GM12873 (cell line): Measurements from ENCODE around the gene LMTK3.

ENCODE experiments used
- TF ChIP-seq, protein P1 (sequence below): IDR thresholded peaks from 2 replicates; pipeline ENCODE4 v1.5.1; 2012; ENCODE audit warnings: low read depth, mild to moderate bottlenecking, moderate library complexity, low read length, control low read depth; ENCODE audit not compliant: insufficient read depth; ENCODE audit errors: missing control alignments

Gene LMTK3, protein sequence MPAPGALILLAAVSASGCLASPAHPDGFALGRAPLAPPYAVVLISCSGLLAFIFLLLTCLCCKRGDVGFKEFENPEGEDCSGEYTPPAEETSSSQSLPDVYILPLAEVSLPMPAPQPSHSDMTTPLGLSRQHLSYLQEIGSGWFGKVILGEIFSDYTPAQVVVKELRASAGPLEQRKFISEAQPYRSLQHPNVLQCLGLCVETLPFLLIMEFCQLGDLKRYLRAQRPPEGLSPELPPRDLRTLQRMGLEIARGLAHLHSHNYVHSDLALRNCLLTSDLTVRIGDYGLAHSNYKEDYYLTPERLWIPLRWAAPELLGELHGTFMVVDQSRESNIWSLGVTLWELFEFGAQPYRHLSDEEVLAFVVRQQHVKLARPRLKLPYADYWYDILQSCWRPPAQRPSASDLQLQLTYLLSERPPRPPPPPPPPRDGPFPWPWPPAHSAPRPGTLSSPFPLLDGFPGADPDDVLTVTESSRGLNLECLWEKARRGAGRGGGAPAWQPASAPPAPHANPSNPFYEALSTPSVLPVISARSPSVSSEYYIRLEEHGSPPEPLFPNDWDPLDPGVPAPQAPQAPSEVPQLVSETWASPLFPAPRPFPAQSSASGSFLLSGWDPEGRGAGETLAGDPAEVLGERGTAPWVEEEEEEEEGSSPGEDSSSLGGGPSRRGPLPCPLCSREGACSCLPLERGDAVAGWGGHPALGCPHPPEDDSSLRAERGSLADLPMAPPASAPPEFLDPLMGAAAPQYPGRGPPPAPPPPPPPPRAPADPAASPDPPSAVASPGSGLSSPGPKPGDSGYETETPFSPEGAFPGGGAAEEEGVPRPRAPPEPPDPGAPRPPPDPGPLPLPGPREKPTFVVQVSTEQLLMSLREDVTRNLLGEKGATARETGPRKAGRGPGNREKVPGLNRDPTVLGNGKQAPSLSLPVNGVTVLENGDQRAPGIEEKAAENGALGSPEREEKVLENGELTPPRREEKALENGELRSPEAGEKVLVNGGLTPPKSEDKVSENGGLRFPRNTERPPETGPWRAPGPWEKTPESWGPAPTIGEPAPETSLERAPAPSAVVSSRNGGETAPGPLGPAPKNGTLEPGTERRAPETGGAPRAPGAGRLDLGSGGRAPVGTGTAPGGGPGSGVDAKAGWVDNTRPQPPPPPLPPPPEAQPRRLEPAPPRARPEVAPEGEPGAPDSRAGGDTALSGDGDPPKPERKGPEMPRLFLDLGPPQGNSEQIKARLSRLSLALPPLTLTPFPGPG (N-terminal part only)

DNA sequence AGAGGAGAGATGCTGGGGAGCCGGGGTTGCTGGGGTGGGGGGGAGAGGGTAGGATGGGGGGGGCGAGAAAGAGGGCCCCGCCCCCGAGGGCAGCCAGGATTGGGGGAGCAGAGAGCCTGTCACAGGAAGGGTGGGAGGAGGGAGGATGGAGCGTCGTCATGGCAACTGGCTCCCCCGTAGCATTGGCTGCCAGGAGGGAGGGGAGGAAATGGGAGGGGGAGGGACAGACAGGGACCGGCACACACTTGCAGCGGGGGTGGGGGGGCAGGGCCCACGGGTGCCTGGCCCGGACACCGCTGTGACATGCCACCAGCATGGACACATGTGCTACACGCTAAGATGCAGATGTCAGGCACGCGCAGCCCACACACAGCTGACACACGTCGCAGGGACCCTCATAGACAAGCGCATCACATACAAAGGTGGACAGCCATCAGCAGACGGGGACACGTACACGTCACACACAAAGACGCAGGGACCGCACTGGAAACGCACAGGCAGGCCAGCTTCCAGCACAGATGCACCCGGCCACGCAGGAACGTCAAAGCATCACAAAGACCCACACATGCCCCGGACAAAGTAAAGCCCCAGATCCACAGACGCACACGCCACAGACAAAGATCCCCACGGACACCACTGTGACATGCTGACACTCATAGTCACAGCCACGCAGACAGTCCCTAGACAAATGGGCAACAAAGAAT, at the start of gene LMTK3:
Gene LMTK3 (minus strand): TSS at position 36 of the 704 bp plus-strand sequence. CDS start 259 bp downstream, outside the sequence.
- TF ChIP-seq, protein P1, sequence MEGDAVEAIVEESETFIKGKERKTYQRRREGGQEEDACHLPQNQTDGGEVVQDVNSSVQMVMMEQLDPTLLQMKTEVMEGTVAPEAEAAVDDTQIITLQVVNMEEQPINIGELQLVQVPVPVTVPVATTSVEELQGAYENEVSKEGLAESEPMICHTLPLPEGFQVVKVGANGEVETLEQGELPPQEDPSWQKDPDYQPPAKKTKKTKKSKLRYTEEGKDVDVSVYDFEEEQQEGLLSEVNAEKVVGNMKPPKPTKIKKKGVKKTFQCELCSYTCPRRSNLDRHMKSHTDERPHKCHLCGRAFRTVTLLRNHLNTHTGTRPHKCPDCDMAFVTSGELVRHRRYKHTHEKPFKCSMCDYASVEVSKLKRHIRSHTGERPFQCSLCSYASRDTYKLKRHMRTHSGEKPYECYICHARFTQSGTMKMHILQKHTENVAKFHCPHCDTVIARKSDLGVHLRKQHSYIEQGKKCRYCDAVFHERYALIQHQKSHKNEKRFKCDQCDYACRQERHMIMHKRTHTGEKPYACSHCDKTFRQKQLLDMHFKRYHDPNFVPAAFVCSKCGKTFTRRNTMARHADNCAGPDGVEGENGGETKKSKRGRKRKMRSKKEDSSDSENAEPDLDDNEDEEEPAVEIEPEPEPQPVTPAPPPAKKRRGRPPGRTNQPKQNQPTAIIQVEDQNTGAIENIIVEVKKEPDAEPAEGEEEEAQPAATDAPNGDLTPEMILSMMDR: no peak

DNA sequence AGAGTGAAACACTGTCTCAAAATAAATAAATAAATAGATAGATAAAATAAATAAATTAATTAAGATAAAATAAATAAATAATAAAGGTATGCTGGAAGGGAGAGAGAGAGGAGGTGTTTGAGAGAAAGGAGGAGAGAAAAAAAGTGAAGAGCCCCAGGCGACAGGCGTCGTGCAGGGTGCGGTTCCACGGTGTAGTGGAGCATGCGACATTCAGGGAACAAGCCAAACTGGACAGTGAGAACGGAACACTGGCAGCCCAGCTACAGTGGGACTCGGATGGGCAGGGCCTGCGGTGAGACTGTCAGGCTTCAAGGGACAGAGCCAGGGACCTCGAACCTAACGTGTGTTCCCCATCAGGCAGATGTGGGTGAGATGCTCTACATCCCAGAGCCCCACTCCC, 49.8 kb upstream of the LMTK3 start:
- TF ChIP-seq, protein P1: no peak

DNA sequence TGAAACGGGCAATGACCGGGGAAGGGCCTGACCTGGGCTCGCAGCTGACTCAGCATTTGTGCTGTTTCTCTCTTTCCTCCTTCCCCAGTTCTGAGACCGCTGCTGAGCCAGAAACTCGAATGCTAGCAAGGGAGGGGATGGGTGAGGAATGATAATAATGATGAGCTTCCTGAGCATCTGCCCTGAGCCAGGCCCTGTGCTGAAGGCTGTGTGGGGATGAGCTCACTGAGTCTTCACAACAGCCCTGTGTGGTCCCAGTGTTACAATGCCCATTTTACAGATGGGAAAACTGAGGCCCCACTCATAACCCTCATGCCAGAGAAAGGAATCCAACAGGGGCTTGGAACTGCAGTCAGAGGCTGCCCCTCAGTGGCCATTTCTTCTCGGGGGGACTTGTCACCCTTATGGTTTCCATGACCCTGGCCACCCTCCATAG, 48.5 kb upstream of the LMTK3 start:
- TF ChIP-seq, protein P1: no peak

DNA sequence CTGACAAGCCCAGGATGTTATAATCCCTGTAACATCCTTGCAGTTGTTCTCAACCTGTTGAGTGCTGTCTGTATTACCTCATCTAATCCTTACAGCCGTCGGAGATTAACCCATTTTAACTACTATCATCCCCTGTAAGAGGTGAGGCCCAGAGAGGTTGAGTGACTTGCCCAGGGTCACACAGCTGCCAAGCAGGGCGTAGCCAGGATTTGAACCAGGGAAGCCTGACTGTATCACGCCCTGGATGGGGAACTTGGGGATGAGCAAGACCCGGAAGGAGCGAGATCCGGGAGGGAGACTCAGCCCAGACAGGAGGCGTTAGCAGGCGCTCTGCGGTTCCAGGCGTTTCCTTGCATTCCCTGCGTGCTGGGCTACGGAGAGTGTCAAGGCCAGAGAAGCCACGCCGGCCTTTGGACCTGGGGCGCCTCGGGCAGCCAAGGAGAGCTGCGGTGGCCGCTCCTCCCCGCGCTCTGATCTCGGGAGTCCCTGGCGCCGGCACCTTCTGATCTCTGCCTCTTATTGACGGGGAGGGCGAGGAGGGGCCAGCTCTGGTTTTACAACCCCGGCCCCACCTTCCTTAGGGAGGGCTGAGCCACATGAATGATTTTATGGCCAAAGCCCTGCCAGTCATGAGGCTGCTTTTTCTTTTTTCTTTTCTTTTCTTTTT, 46.5 kb upstream of the LMTK3 start:
- TF ChIP-seq, protein P1: no peak

DNA sequence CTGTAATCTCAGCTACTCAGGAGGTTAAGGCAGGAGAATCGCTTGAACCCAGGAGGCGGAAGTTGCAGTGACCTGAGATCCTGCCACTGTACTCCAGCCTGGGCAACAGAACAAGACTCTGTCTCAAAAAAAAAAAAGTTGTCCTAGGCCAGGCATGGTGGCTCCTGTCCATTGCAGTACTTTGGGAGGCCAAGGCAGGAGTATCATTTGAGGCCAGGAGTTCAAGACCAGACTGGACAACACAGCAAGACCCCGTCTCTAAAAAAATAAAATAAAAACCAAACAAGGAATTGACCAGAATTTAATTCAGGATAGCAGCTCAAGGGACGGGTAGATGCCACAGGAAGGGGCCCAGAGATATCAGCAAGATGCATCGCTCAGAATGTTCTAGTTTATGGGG, 45.2 kb upstream of the LMTK3 start:
- TF ChIP-seq, protein P1: no peak

DNA sequence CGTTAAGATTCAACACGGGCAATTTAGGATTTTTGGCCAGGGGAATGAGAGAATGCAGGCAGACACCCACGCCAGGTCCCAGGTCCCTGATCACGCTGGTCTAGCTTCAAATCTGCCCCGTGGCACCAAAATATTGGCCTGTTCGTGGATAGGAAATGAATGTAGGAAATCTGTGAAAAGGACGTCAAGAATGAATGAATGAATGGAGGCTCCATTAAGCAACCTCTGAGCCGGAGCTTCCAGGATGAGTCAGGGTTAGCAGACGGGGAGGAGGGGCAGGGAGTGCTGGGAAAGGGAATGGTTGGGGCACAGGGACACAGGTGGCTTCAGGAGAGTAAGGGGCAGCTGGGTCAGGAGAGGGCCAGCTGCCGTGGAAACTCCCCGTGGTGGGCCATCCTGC, 44.5 kb upstream of the LMTK3 start:
- TF ChIP-seq, protein P1: no peak
